ENCODE data around the gene CTSL.

The CTSL gene

DNA sequence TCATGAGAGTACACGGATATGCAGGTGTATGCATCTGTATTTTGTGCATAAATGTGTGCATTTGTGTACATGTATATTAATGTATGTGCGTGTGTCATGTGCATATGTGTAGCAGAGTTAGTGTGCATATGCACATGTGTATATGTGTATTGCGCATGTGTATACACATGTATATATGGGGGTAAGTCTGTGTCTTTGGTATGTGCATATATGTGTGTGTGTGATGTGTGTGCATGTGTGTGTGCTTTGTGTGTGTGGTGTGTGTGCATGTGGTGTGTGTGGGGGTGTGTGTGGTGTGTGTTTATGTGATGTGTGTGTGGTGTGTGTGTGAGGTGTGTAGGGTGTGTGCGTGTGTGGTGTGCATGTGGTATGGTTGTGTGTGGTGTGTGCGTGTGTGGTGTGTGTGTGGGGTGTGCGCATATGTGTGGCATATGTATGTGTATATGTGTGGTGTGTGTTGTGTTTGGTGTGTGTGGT is 13.1 kb upstream of the CTSL start:
- DNase-seq (ENCODE audit: low read depth in 2 of 2), result no peak
- H3K4me3 ChIP-seq (replicated peaks in 1 of 2; ENCODE audit: low read depth in 2 of 2, low read length in 2 of 2), result no peak overlapping the region
- TF ChIP-seq, protein P1, sequence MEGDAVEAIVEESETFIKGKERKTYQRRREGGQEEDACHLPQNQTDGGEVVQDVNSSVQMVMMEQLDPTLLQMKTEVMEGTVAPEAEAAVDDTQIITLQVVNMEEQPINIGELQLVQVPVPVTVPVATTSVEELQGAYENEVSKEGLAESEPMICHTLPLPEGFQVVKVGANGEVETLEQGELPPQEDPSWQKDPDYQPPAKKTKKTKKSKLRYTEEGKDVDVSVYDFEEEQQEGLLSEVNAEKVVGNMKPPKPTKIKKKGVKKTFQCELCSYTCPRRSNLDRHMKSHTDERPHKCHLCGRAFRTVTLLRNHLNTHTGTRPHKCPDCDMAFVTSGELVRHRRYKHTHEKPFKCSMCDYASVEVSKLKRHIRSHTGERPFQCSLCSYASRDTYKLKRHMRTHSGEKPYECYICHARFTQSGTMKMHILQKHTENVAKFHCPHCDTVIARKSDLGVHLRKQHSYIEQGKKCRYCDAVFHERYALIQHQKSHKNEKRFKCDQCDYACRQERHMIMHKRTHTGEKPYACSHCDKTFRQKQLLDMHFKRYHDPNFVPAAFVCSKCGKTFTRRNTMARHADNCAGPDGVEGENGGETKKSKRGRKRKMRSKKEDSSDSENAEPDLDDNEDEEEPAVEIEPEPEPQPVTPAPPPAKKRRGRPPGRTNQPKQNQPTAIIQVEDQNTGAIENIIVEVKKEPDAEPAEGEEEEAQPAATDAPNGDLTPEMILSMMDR (IDR thresholded peaks at IDR 0.05; ENCODE audit: low read depth, low read length), result no peak

DNA sequence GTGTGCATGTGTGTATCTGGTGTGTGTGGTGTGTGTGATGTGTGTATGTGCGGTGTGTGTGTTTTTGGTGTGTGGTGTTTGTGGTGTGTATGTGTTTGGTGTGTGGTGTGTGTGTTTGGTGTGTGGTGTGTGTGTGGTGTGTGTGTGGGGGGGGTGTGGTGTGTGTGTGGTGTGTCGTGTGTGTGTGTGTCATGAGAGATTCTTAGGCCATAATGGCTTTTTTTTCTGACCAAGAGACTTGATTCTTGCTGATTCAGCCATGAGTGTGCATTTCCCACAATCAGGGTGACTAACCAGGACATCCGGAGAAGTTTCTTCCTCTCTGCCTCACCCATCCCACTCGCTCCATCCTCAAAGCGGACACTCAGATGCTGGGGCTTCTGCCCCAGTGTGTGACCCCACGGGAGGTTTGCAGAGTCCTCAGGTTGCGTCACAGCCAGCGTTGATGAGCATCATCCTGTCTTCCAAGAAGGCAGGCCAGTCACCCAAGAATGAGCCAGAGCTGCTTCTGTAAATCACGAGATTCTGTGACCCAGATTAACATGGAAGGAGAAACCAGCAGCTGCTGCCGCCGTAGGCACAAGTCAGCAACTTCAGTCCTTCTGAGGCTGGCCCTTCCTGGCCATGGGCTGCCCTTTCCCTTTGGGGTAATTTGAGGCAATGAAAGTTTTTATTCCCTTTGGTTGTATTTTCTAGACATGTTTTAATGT is 12.5 kb upstream of the CTSL start:
- peak overlapping the region in 1 of 2 donors; percentile 22 for H3K4me3 ChIP-seq (replicated peaks in 1 of 2; ENCODE audit: low read depth in 2 of 2, low read length in 2 of 2)
- peak; percentile 99 to 100 for DNase-seq (ENCODE audit: low read depth in 2 of 2)
- TF ChIP-seq, protein P1 (IDR thresholded peaks at IDR 0.05; ENCODE audit: low read depth, low read length), result no peak

DNA sequence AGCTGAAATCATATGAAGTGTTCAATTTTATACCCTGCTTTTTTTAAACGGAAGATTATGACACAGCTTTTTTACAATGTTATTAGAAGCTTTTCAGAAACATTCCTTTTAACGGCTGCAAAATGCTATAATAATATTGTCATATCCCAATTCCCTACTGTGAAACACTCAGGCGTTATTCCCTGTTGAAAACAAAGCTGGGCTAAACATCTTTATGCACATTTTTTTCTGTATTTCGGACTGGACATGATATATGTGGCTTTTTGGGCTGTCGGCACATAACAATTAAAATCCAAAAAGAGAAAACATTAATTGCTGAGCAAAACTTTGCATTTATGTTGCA is 12.0 kb upstream of the CTSL start:
- DNase-seq (ENCODE audit: low read depth in 2 of 2), result no peak
- TF ChIP-seq, protein P1 (IDR thresholded peaks at IDR 0.05; ENCODE audit: low read depth, low read length), result no peak
- peak overlapping the region in 1 of 2 donors; percentile 22 for H3K4me3 ChIP-seq (replicated peaks in 1 of 2; ENCODE audit: low read depth in 2 of 2, low read length in 2 of 2)

DNA sequence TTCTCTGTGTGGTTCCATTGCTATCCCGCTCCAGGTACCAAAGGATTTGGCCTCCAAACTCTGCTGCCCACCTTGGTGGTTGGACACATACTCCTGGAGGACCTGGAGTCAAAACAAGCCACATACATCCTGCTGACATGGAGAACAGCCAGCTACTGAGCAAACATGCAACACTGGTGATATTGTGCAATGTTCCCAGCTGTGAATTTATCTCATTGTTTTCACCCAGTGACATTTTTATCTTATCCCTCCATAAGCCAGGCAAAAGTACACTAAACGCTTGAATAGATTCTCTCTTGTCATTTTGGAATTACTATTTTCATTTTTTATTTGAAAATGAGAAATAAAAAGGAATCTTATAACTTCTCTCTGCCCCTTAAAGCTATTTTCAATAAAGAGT is 11.1 kb upstream of the CTSL start:
- no peak overlapping the region for H3K4me3 ChIP-seq (replicated peaks in 1 of 2; ENCODE audit: low read depth in 2 of 2, low read length in 2 of 2)
- TF ChIP-seq, protein P1 (IDR thresholded peaks at IDR 0.05; ENCODE audit: low read depth, low read length), result no peak
- DNase-seq (ENCODE audit: low read depth in 2 of 2), result peak; percentile 94

DNA sequence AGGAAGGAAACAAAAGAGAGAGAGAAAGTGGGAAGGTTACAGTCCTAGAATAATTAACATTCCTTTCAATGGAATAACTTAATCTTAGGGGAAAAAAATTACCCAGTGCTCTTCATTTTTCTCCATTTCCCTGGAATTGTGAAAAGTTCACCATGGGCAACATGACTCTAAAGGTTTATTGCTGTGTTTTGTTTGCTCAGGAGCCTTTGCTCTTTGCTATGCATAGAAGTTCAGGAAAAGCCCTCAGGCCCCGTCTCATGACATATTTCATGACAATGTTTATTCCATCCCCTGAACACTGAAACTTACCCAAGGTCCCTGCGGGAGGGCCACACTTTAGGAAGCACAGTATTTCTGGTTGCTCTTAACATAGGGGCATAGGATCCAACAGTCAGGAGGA is 9.8 kb upstream of the CTSL start:
- TF ChIP-seq, protein P1 (IDR thresholded peaks at IDR 0.05; ENCODE audit: low read depth, low read length), result no peak
- no peak overlapping the region for H3K4me3 ChIP-seq (replicated peaks in 1 of 2; ENCODE audit: low read depth in 2 of 2, low read length in 2 of 2)
- DNase-seq (ENCODE audit: low read depth in 2 of 2), result peak in 1 of 2 donors; percentile 38

DNA sequence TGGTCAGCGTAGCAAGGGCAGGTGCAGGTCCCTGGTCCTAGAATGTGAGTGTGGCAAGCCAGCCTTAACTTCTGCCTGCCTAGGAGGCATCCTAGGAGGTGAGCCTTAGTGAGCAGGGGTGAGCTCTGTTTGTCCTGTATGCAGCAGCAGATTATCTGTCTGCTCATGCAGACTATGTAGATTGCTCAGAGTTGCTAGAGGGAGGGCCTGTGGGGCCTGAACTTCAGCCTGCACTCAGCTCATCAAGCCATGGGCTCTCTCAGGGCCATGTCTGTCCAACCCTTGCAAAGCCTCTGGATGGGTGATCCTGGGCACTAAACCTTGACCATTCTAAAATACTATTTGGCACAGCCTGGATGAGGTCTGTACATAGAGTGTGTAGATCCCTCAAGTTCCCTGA is 8.5 kb upstream of the CTSL start:
- DNase-seq (ENCODE audit: low read depth in 2 of 2), result no peak
- TF ChIP-seq, protein P1 (IDR thresholded peaks at IDR 0.05; ENCODE audit: low read depth, low read length), result no peak
- no peak overlapping the region for H3K4me3 ChIP-seq (replicated peaks in 1 of 2; ENCODE audit: low read depth in 2 of 2, low read length in 2 of 2)

DNA sequence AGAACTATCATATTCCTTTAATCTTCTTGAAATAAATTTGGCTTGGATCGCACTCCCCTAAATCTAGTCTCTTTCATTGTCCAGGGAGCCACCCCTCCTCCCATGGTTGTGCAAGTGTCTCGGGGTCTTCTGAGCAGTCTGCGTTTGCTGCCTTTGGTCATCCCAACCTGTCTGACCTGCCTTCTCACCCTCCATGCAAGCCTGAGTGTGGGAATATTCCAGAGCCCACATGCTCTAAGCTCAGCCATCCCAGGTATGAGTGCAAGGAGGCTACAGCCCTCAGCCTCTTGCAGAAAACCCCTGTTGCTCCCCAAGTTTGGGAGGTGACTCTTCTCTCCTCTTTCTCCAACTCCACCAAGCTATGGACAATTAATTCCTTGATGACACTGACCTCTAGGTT is 7.7 kb upstream of the CTSL start:
- no peak overlapping the region for H3K4me3 ChIP-seq (replicated peaks in 1 of 2; ENCODE audit: low read depth in 2 of 2, low read length in 2 of 2)
- DNase-seq (ENCODE audit: low read depth in 2 of 2), result no peak
- TF ChIP-seq, protein P1 (IDR thresholded peaks at IDR 0.05; ENCODE audit: low read depth, low read length), result no peak

Measured in cardiac fibroblast (primary cell).